ENCODE measurements around the gene SLC2A9. TPM values are rescaled to one million over a fixed set of nuclear protein-coding genes. Genes with fewer than 3 reads are reported as not detected.

Gene SLC2A9
- total RNA-seq, 1 donor from 2014 or later, result 2.0 TPM

GRCh38 chr4:10053635-10054453 is 32.5 kb upstream of the SLC2A9 start:
- no peak for DNase-seq (ENCODE audit: low read depth)
- no peak for TF ChIP-seq CTCF (conservative IDR thresholded peaks at IDR 0.05; ENCODE audit: low read depth, low read length)
- no peak overlapping the region for H3K4me3 ChIP-seq (ENCODE audit: low read depth, low read length)

GRCh38 chr4:10051517-10052135 is 30.3 kb upstream of the SLC2A9 start:
- H3K4me3 ChIP-seq (ENCODE audit: low read depth, low read length), result no peak overlapping the region
- no peak for TF ChIP-seq CTCF (conservative IDR thresholded peaks at IDR 0.05; ENCODE audit: low read depth, low read length)
- no peak for DNase-seq (ENCODE audit: low read depth)

GRCh38 chr4:10050721-10051120 is 29.4 kb upstream of the SLC2A9 start:
- no peak overlapping the region for H3K4me3 ChIP-seq (ENCODE audit: low read depth, low read length)
- no peak for TF ChIP-seq CTCF (conservative IDR thresholded peaks at IDR 0.05; ENCODE audit: low read depth, low read length)
- DNase-seq (ENCODE audit: low read depth), result no peak

GRCh38 chr4:10050261-10050661 is 29.0 kb upstream of the SLC2A9 start:
- H3K4me3 ChIP-seq (ENCODE audit: low read depth, low read length), result no peak overlapping the region
- TF ChIP-seq CTCF (conservative IDR thresholded peaks at IDR 0.05; ENCODE audit: low read depth, low read length), result no peak
- no peak for DNase-seq (ENCODE audit: low read depth)

GRCh38 chr4:10048941-10049697 is 27.8 kb upstream of the SLC2A9 start:
- DNase-seq (ENCODE audit: low read depth), result no peak
- no peak overlapping the region for H3K4me3 ChIP-seq (ENCODE audit: low read depth, low read length)
- no peak for TF ChIP-seq CTCF (conservative IDR thresholded peaks at IDR 0.05; ENCODE audit: low read depth, low read length)

- no peak overlapping the region for H3K4me3 ChIP-seq (ENCODE audit: low read depth, low read length)
- no peak for DNase-seq (ENCODE audit: low read depth)
- TF ChIP-seq CTCF (conservative IDR thresholded peaks at IDR 0.05; ENCODE audit: low read depth, low read length), result no peak
Observed at GRCh38 chr4:10047967-10048366, 26.7 kb upstream of the SLC2A9 start.
